Adrenal gland (tissue), 5 donors: ENCODE data around the gene EPHA6.

Experiments
- POLR2A ChIP-seq, 2 donors: fragments of 450-650 bp; IDR thresholded peaks; one replicate each; pipeline ENCODE4 v1.6.1; 2017; ENCODE audit warnings: antibody characterized with exemption in 2 of 2, mild to moderate bottlenecking in 2 of 2, moderate library complexity in 1 of 2
- TF ChIP-seq, protein P1 (sequence below), 6 experiments: fragments of 450-650 bp in 4 of 6; fragments of 200-600 bp in 2 of 6; sonication (generic) in 1 of 6; IDR thresholded peaks; 1 replicate in 5 of 6; 2 replicates in 1 of 6; pipeline versions ENCODE4 v1.5.1 to v1.8.0; 2016 to 2021; ENCODE audit warnings: antibody characterized with exemption in 6 of 6, mild to moderate bottlenecking in 2 of 6, moderate library complexity in 1 of 6
- donor health status: DM: no; HTN: no; CAD: no.

DNA sequence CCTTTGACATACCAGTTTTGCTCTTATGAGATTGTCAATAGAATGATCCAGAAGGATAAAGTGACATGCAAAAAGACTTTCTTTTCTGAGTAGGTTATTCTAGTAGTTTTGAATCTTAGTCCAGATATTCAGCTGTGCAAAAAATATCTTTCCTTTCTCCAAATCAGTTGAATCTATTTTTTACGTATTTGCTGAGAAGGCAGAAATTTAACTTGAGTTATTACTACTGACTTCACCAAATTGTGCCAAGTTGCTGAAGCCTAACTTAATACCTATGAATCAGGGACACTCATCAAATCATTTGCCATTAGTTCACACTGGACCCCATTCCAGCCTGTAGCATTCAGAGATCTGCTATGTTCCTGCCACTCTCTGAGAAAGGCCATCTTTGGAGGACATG, 215.6 kb downstream of the EPHA6 start:
- TF ChIP-seq POLR2A (IDR thresholded peaks at IDR 0.05), result no peak
- TF ChIP-seq, protein P1, sequence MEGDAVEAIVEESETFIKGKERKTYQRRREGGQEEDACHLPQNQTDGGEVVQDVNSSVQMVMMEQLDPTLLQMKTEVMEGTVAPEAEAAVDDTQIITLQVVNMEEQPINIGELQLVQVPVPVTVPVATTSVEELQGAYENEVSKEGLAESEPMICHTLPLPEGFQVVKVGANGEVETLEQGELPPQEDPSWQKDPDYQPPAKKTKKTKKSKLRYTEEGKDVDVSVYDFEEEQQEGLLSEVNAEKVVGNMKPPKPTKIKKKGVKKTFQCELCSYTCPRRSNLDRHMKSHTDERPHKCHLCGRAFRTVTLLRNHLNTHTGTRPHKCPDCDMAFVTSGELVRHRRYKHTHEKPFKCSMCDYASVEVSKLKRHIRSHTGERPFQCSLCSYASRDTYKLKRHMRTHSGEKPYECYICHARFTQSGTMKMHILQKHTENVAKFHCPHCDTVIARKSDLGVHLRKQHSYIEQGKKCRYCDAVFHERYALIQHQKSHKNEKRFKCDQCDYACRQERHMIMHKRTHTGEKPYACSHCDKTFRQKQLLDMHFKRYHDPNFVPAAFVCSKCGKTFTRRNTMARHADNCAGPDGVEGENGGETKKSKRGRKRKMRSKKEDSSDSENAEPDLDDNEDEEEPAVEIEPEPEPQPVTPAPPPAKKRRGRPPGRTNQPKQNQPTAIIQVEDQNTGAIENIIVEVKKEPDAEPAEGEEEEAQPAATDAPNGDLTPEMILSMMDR (IDR thresholded peaks at IDR 0.05), result no peak
